Nephron progenitor cell (in vitro differentiated cells): ENCODE results near the gene FFAR1.

Experiments used
- DNase-seq: peaks from one replicate; pipeline ENCODE4 v3.0.0; 2021
- H3K27ac Mint-ChIP-seq: 2 replicates; pipeline ENCODE4 v1.8.0; 2021; ENCODE audit warnings: mild to moderate bottlenecking, moderate library complexity, mixed read lengths
- H3K27me3 Mint-ChIP-seq: 2 replicates; pipeline ENCODE4 v1.8.0; 2021; ENCODE audit warnings: mild to moderate bottlenecking, low read depth, mixed read lengths; ENCODE audit not compliant: poor library complexity
- H3K36me3 Mint-ChIP-seq: 2 replicates; pipeline ENCODE4 v1.8.0; 2021; ENCODE audit warnings: low read depth, mixed read lengths
- H3K4me1 Mint-ChIP-seq: 2 replicates; pipeline ENCODE4 v1.8.0; 2021; ENCODE audit warnings: mixed read lengths
- H3K4me3 Mint-ChIP-seq: 2 replicates; pipeline ENCODE4 v1.8.0; 2021; ENCODE audit warnings: mild to moderate bottlenecking, moderate library complexity, mixed read lengths
- H3K9me3 Mint-ChIP-seq: 2 replicates; pipeline ENCODE4 v1.8.0; 2021; ENCODE audit warnings: mild to moderate bottlenecking, moderate library complexity, mixed read lengths
- CTCF ChIP-seq: fragments of 200-600 bp; sonication (generic); IDR thresholded peaks from 2 replicates; pipeline ENCODE4 v1.5.0; 2021; ENCODE audit warnings: antibody characterized with exemption

Gene FFAR1

GRCh38 chr19:35311901-35312665 lies 35.6 kb upstream of the FFAR1 start:
- TF ChIP-seq CTCF = no peak
- no peaks in the 10 kb centered on the region for H3K9me3 Mint-ChIP-seq
- peaks cover 5% of the 10 kb centered on the region for H3K27me3 Mint-ChIP-seq

GRCh38 chr19:35313587-35313986 lies 34.1 kb upstream of the FFAR1 start:
- H3K4me3 Mint-ChIP-seq = no peak overlapping the region
- peaks cover 5% of the 10 kb centered on the region for H3K27me3 Mint-ChIP-seq
- no peaks in the 10 kb centered on the region for H3K9me3 Mint-ChIP-seq
- no peak for TF ChIP-seq CTCF
- H3K4me1 Mint-ChIP-seq = peaks cover 95% of the 10 kb centered on the region
- no peak for DNase-seq
- peak overlapping the region; percentile 63 for H3K27ac Mint-ChIP-seq
- H3K36me3 Mint-ChIP-seq = no peaks in the 10 kb centered on the region

More at GRCh38 chr19:35311901-35312665, 35.6 kb upstream of the FFAR1 start:
- DNase-seq = no peak
- Mint-ChIP-seq H3K27ac (peak overlapping the region; percentile 32), H3K4me1 (peaks cover 96% of the 10 kb centered on the region), H3K4me3 (no peak overlapping the region), H3K36me3 (no peaks in the 10 kb centered on the region)

- Mint-ChIP-seq H3K4me3 (no peak overlapping the region), H3K36me3 (no peaks in the 10 kb centered on the region), H3K27ac (no peak overlapping the region), H3K9me3 (no peaks in the 10 kb centered on the region), H3K4me1 (peaks cover 95% of the 10 kb centered on the region), H3K27me3 (peaks cover 5% of the 10 kb centered on the region)
- TF ChIP-seq CTCF = no peak
- no peak for DNase-seq
Observed at GRCh38 chr19:35314031-35314430, 33.7 kb upstream of the FFAR1 start.

GRCh38 chr19:35314858-35315470 lies 32.7 kb upstream of the FFAR1 start:
- DNase-seq = no peak

GRCh38 chr19:35315883-35316282 lies 31.8 kb upstream of the FFAR1 start:
- H3K4me3 Mint-ChIP-seq = no peak overlapping the region
- H3K27ac Mint-ChIP-seq = no peak overlapping the region
- peaks cover 93% of the 10 kb centered on the region for H3K4me1 Mint-ChIP-seq

More at GRCh38 chr19:35314858-35315470, 32.7 kb upstream of the FFAR1 start:
- Mint-ChIP-seq H3K4me3 (no peak overlapping the region), H3K27me3 (peaks cover 5% of the 10 kb centered on the region), H3K4me1 (peaks cover 93% of the 10 kb centered on the region), H3K36me3 (no peaks in the 10 kb centered on the region), H3K27ac (no peak overlapping the region), H3K9me3 (no peaks in the 10 kb centered on the region)
- TF ChIP-seq CTCF = no peak

More at GRCh38 chr19:35315883-35316282, 31.8 kb upstream of the FFAR1 start:
- DNase-seq = no peak
- H3K27me3 Mint-ChIP-seq = no peaks in the 10 kb centered on the region
- H3K36me3 Mint-ChIP-seq = no peaks in the 10 kb centered on the region
- no peaks in the 10 kb centered on the region for H3K9me3 Mint-ChIP-seq
- TF ChIP-seq CTCF = no peak
